HUES48 (cell line): ENCODE measurements around the gene CASQ2.
A peak's percentile ranks its signal among the peaks of the same experiment; 100 is the strongest.

ENCODE experiments used
- H3K27ac ChIP-seq: one replicate; pipeline ENCODE4 v1.7.0; 2013; ENCODE audit warnings: low read depth, low read length, inconsistent platforms
- H3K27me3 ChIP-seq: 2 replicates; pipeline ENCODE4 v1.6.1; 2013; ENCODE audit warnings: mild to moderate bottlenecking, low read length; ENCODE audit not compliant: control insufficient read depth, insufficient read depth
- H3K36me3 ChIP-seq: 2 replicates; pipeline ENCODE4 v1.6.1; 2013; ENCODE audit warnings: low read length; ENCODE audit not compliant: control insufficient read depth, insufficient read depth
- H3K4me1 ChIP-seq: 2 replicates; pipeline ENCODE4 v1.6.1; 2013; ENCODE audit warnings: mild to moderate bottlenecking, low read length; ENCODE audit not compliant: control insufficient read depth, insufficient read depth
- H3K4me3 ChIP-seq: 2 replicates; pipeline ENCODE4 v1.5.1; 2013; ENCODE audit warnings: mild to moderate bottlenecking, low read depth, low read length
- H3K9ac ChIP-seq: 2 replicates; pipeline ENCODE4 v1.6.1; 2013; ENCODE audit warnings: mild to moderate bottlenecking, low read depth, low read length, moderate library complexity
- H3K9me3 ChIP-seq: 2 replicates; pipeline ENCODE4 v1.6.1; 2013; ENCODE audit warnings: low read length; ENCODE audit not compliant: control insufficient read depth, insufficient read depth

CASQ2 gene

DNA sequence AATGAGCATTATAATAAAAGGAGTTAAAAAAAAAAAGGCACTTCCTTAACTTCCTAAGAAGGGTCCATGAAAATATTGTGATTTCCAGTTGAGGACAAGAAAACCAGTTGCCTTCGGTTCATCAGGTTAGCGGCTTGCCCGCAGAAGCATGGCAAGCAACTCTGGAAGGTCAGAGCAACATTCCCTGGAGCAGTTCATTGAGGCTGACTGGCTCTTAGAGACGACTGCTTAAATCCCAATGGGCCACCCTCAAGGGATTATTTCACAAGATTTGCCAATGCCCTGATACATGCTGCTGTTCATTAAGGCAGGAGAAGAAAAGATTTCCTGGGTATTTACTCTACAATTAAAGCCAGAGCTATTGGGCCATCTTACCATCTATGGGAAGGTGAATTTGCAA lies 29.0 kb upstream of the CASQ2 start:
- Histone ChIP-seq H3K4me3 (no peak overlapping the region), H3K27me3 (no peaks in the 10 kb centered on the region), H3K9me3 (no peaks in the 10 kb centered on the region), H3K27ac (no peak overlapping the region), H3K4me1 (peaks cover 29% of the 10 kb centered on the region), H3K36me3 (no peaks in the 10 kb centered on the region), H3K9ac (no peak overlapping the region)

DNA sequence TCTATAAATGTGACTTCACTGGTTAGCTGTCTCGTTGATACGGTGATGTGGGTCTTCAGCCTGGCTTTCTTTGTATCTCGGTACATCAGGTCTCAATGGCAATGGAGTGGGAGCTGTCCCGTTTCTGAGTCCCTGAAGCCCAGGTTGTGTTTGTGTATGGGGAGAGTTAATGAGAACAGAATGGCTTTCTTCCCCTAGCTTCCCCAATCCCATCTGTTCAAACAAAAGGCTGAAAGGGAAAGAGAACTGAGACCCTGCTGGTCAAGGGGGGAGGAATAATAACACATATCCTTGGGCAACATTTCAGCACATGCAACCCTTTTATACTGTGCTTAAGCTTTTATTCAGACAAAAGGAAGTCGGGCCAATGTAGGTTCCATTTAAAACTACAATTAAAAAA lies 28.4 kb upstream of the CASQ2 start:
- peaks cover 29% of the 10 kb centered on the region for H3K4me1 ChIP-seq
- no peak overlapping the region for H3K27ac ChIP-seq
- H3K9ac ChIP-seq = no peak overlapping the region
- H3K27me3 ChIP-seq = no peaks in the 10 kb centered on the region
- no peaks in the 10 kb centered on the region for H3K9me3 ChIP-seq
- H3K4me3 ChIP-seq = no peak overlapping the region
- H3K36me3 ChIP-seq = no peaks in the 10 kb centered on the region

- no peaks in the 10 kb centered on the region for H3K9me3 ChIP-seq
- no peaks in the 10 kb centered on the region for H3K27me3 ChIP-seq
Observed at GRCh38 chr1:115796036-115796435, 27.5 kb upstream of the CASQ2 start.

GRCh38 chr1:115794976-115795639 lies 26.6 kb upstream of the CASQ2 start:
- no peak overlapping the region for H3K27ac ChIP-seq
- no peaks in the 10 kb centered on the region for H3K9me3 ChIP-seq
- H3K4me3 ChIP-seq = no peak overlapping the region
- no peaks in the 10 kb centered on the region for H3K27me3 ChIP-seq
- no peak overlapping the region for H3K9ac ChIP-seq
- H3K36me3 ChIP-seq = no peaks in the 10 kb centered on the region
- peaks cover 32% of the 10 kb centered on the region for H3K4me1 ChIP-seq

More at GRCh38 chr1:115796036-115796435, 27.5 kb upstream of the CASQ2 start:
- Histone ChIP-seq H3K36me3 (no peaks in the 10 kb centered on the region), H3K27ac (no peak overlapping the region), H3K9ac (no peak overlapping the region), H3K4me3 (no peak overlapping the region), H3K4me1 (peaks cover 29% of the 10 kb centered on the region)

DNA sequence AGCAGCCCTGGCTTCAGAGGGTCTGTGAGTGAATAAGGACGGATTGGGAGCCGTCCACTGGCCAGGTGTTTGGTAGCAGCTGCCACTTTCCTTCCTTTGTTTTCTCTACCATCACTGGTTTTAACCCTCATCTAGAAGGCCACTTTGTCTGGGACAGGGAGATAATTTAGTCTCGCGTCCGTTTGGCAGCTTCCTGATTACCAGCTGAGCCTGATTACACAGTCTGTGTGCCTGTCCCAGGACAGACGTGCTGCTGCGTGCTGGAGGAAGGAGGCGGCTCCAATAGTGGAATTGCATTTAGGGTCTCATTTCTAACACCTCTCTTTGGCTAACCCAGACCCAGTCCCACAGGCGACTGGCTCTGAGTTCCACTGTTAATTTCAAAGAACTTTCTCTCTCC lies 24.6 kb upstream of the CASQ2 start:
- Histone ChIP-seq H3K27ac (no peak overlapping the region), H3K4me1 (peaks cover 32% of the 10 kb centered on the region), H3K9ac (no peak overlapping the region), H3K9me3 (no peaks in the 10 kb centered on the region), H3K27me3 (no peaks in the 10 kb centered on the region), H3K36me3 (no peaks in the 10 kb centered on the region), H3K4me3 (no peak overlapping the region)

DNA sequence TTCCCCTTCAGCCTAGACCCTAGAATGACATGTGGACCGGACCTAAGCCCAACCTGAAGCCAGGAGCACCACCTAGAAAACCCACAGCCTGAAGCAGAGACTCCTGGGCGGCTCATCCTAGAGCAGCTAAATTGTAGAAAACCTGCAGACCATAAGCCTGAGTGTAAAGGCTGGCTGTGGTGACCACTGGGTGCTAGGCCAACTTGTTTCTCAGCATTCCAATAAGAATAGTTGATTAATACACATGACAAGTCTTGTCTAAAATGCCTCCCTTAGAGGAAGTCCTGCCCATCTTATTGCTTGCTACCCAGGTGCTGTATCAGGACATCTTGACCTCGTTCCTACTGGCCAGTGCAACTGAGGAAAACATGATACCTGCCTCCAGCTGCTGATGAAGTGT lies 23.3 kb upstream of the CASQ2 start:
- H3K27me3 ChIP-seq = no peaks in the 10 kb centered on the region
- no peaks in the 10 kb centered on the region for H3K36me3 ChIP-seq
- H3K4me3 ChIP-seq = no peak overlapping the region
- no peak overlapping the region for H3K9ac ChIP-seq
- no peaks in the 10 kb centered on the region for H3K9me3 ChIP-seq
- no peak overlapping the region for H3K27ac ChIP-seq
- peaks cover 23% of the 10 kb centered on the region for H3K4me1 ChIP-seq

- no peaks in the 10 kb centered on the region for H3K9me3 ChIP-seq
- H3K27me3 ChIP-seq = no peaks in the 10 kb centered on the region
- H3K27ac ChIP-seq = no peak overlapping the region
- no peak overlapping the region for H3K4me3 ChIP-seq
- no peaks in the 10 kb centered on the region for H3K36me3 ChIP-seq
- H3K4me1 ChIP-seq = peaks cover 16% of the 10 kb centered on the region
- no peak overlapping the region for H3K9ac ChIP-seq
Observed at GRCh38 chr1:115790846-115791245, 22.3 kb upstream of the CASQ2 start.

DNA sequence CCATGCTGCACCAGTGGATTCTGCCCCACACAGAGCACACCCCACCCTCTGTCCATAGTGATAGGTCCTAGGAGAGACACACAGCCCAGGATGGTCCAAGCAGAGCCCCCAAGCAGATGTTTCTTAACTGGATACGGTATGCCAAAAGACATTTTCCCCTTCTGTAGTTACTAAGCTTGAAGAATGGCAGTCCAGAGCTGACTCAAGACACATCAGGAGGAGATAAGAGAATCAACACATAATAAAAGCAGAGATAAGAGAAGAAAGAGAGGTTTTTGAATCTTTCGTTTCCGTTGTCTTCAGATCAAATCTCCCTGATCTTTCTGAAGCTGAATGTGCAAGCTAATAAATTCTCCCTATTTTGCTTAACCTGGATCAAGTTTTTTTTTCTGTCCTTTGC lies 21.8 kb upstream of the CASQ2 start:
- Histone ChIP-seq H3K36me3 (no peaks in the 10 kb centered on the region), H3K4me1 (peaks cover 12% of the 10 kb centered on the region), H3K27ac (no peak overlapping the region), H3K4me3 (no peak overlapping the region), H3K27me3 (no peaks in the 10 kb centered on the region), H3K9ac (no peak overlapping the region), H3K9me3 (no peaks in the 10 kb centered on the region)

DNA sequence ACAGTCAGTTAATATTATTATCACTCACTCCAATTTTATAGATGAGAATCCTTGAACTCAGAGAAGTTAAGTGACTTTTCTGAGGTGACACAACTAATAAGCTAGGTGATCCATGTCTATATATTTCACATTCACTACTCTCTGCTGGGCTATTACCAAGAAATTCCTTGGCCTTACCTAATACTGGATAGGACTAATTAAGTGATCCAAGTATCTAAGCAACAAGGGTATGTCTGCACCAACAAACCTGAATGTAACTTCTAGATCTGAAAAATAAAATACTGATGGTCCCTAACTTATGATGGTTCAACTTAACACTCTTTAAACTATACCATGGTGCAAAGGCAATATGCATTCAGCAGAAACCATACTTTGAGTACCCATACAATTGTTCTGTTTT lies 14.8 kb upstream of the CASQ2 start:
- H3K27ac ChIP-seq = no peak overlapping the region
- H3K36me3 ChIP-seq = no peaks in the 10 kb centered on the region
- no peaks in the 10 kb centered on the region for H3K9me3 ChIP-seq
- no peaks in the 10 kb centered on the region for H3K4me1 ChIP-seq
- no peak overlapping the region for H3K9ac ChIP-seq
- no peak overlapping the region for H3K4me3 ChIP-seq
- H3K27me3 ChIP-seq = no peaks in the 10 kb centered on the region

DNA sequence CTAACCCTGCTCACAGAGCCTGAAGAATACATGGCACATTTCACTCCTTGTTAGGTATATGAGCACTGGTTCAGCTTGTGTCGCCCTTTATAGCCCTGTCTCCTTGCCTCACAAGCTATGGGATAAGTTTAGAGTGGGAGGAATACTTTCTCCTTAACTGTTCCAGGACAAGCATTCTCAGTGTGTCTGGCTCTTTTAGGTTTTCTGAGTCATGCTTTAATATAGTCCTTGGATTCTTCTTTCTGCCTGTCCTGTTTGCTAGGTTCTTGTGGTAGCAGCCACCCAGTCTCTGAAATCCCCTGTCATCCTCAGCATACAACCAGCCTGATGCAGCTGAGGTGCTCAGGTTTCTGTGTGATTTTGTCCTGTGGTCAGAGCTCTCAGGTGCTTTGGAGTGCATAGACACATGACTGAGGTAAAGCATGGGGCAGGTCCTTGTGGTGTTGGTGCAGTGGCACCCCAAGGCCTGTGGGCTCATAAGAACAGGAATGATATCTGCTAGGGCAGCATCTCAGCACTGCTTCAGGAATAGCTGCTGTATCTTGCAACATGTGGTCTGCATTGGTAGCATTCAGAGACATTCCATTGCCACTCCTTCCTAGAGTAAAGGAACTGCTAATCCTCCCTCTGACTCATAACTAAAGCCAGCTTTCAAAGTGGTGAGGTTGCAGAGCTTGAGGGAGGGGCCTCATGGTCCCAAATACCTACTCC lies 14.2 kb upstream of the CASQ2 start:
- Histone ChIP-seq H3K4me3 (no peak overlapping the region), H3K4me1 (no peaks in the 10 kb centered on the region), H3K27me3 (no peaks in the 10 kb centered on the region), H3K9me3 (no peaks in the 10 kb centered on the region), H3K36me3 (no peaks in the 10 kb centered on the region), H3K9ac (no peak overlapping the region), H3K27ac (peak overlapping the region; percentile 47)

DNA sequence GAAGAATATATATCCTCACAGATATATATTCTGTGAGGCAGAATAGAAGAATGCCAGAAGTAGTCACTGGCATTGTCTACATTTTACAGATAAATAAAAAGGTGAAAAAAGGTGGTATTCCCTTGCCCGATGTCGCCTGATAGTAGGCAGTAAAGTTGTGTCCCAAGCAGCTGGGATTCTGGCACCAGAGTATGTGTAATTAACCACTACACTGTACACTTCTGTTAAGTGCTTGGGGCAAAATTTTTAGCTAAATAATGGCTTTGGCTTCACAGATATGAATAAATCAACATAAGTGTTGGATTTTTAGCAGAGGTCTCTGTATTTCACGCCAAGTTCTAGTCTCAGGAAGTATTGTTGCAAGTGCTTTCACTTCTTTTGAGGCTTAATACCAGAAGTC lies 13.3 kb upstream of the CASQ2 start:
- H3K36me3 ChIP-seq = no peaks in the 10 kb centered on the region
- H3K9ac ChIP-seq = no peak overlapping the region
- no peaks in the 10 kb centered on the region for H3K27me3 ChIP-seq
- no peak overlapping the region for H3K4me3 ChIP-seq
- H3K4me1 ChIP-seq = no peaks in the 10 kb centered on the region
- no peak overlapping the region for H3K27ac ChIP-seq
- no peaks in the 10 kb centered on the region for H3K9me3 ChIP-seq
